GM23338 (cell line): ENCODE results near the gene MAPK8IP3. TPM values are rescaled to one million over a fixed set of nuclear protein-coding genes. Genes with fewer than 3 reads are reported as not detected.

ENCODE experiments used
- ATAC-seq: fragments of 200-7000 bp; cut with Tn5 transposase; 3 replicates; pipeline ENCODE4 v1.9.1; 2020
- DNase-seq: peaks from one replicate; pipeline ENCODE4 v3.0.0-alpha.2; 2015; ENCODE audit warnings: low spot score
- H2AFZ ChIP-seq: fragments of 200-600 bp; sonication (generic); 2 replicates; pipeline ENCODE4 v1.8.0; 2016; ENCODE audit warnings: antibody characterized with exemption, mild to moderate bottlenecking, moderate library complexity
- H3F3A ChIP-seq: fragments of 200-600 bp; sonication (generic); replicated peaks from 2 replicates; pipeline ENCODE4 v1.8.0; 2017; ENCODE audit warnings: antibody characterized with exemption, mixed run types, low read depth
- H3K27ac ChIP-seq: fragments of 200-600 bp; sonication (generic); 2 replicates; pipeline ENCODE4 v1.6.1; 2016; ENCODE audit warnings: low read depth
- H3K27me3 ChIP-seq: fragments of 200-600 bp; sonication (generic); 2 replicates; pipeline ENCODE4 v1.8.0; 2016; ENCODE audit warnings: mild to moderate bottlenecking, mixed run types, moderate library complexity; ENCODE audit not compliant: insufficient read depth
- H3K36me3 ChIP-seq: fragments of 200-600 bp; sonication (generic); 2 replicates; pipeline ENCODE4 v1.8.0; 2016; ENCODE audit warnings: mild to moderate bottlenecking; ENCODE audit not compliant: insufficient read depth
- H3K4me1 ChIP-seq: fragments of 200-600 bp; sonication (generic); 2 replicates; pipeline ENCODE4 v1.8.0; 2016; ENCODE audit warnings: mild to moderate bottlenecking, moderate library complexity; ENCODE audit not compliant: insufficient read depth
- H3K4me2 ChIP-seq: fragments of 200-600 bp; sonication (generic); 2 replicates; pipeline ENCODE4 v1.7.1; 2017; ENCODE audit warnings: mixed run types
- H3K4me3 ChIP-seq: fragments of 200-600 bp; sonication (generic); 2 replicates; pipeline ENCODE4 v1.6.1; 2016; ENCODE audit warnings: mixed run types
- H3K79me2 ChIP-seq: fragments of 200-600 bp; sonication (generic); replicated peaks from 2 replicates; pipeline ENCODE4 v1.8.0; 2017; ENCODE audit warnings: mild to moderate bottlenecking; ENCODE audit not compliant: insufficient read depth
- H3K9me2 ChIP-seq: fragments of 200-600 bp; sonication (generic); 2 replicates; pipeline ENCODE4 v1.8.0; 2017; ENCODE audit not compliant: insufficient read depth
- H4K20me1 ChIP-seq: fragments of 200-600 bp; sonication (generic); replicated peaks from 2 replicates; pipeline ENCODE4 v1.8.0; 2017; ENCODE audit warnings: mild to moderate bottlenecking; ENCODE audit not compliant: insufficient read depth
- H3K27ac Mint-ChIP-seq: 2 replicates; pipeline ENCODE4 v1.8.0; 2020; ENCODE audit warnings: inconsistent platforms, mild to moderate bottlenecking, moderate library complexity, mixed read lengths
- H3K27me3 Mint-ChIP-seq: 3 replicates; pipeline ENCODE4 v1.8.0; 2022; ENCODE audit warnings: low read depth, mild to moderate bottlenecking, moderate library complexity, mixed read lengths, inconsistent platforms; ENCODE audit not compliant: insufficient read depth, poor library complexity
- H3K36me3 Mint-ChIP-seq: 3 replicates; pipeline ENCODE4 v1.8.0; 2021; ENCODE audit warnings: low read depth, mild to moderate bottlenecking, inconsistent platforms, moderate library complexity, mixed read lengths
- H3K4me1 Mint-ChIP-seq: 3 replicates; pipeline ENCODE4 v1.8.0; 2020; ENCODE audit warnings: mild to moderate bottlenecking, inconsistent platforms, mixed read lengths
- H3K4me3 Mint-ChIP-seq: 3 replicates; pipeline ENCODE4 v1.8.0; 2021; ENCODE audit warnings: moderate library complexity, mild to moderate bottlenecking, inconsistent platforms, mixed read lengths
- H3K9me3 Mint-ChIP-seq: 3 replicates; pipeline ENCODE4 v1.8.0; 2020; ENCODE audit warnings: moderate library complexity, mild to moderate bottlenecking, inconsistent platforms, mixed read lengths
- CREB1 ChIP-seq: fragments of 250-450 bp; sonication (Bioruptor Pico); IDR thresholded peaks from 2 replicates; pipeline ENCODE4 v1.5.0; 2020; ENCODE audit warnings: low read depth, mild to moderate bottlenecking, moderate library complexity
- EZH2 ChIP-seq: fragments of 200-600 bp; sonication (generic); IDR thresholded peaks from one replicate; pipeline ENCODE4 v1.8.0; 2017; ENCODE audit warnings: antibody characterized with exemption, mild to moderate bottlenecking, low read depth; ENCODE audit not compliant: unreplicated experiment
- EZH2phosphoT487 ChIP-seq: fragments of 200-600 bp; sonication (generic); IDR thresholded peaks from one replicate; pipeline ENCODE4 v1.8.1; 2018; ENCODE audit warnings: antibody characterized with exemption; ENCODE audit not compliant: unreplicated experiment
- JUNB ChIP-seq: IDR thresholded peaks from one replicate; pipeline ENCODE4 v1.6.1; 2016; ENCODE audit warnings: antibody characterized with exemption; ENCODE audit not compliant: unreplicated experiment
- NANOG ChIP-seq: IDR thresholded peaks from 2 replicates; pipeline ENCODE4 v1.6.1; 2016; ENCODE audit warnings: antibody characterized with exemption, borderline replicate concordance
- POLR2AphosphoS5 ChIP-seq: IDR thresholded peaks from 2 replicates; pipeline ENCODE4 v1.6.1; 2016; ENCODE audit warnings: antibody characterized with exemption, low read depth
- STAT1 ChIP-seq: IDR thresholded peaks from one replicate; pipeline ENCODE4 v1.6.1; 2016; ENCODE audit warnings: antibody characterized with exemption; ENCODE audit not compliant: unreplicated experiment
- ZNF114 ChIP-seq: fragments of 250-450 bp; sonication (Bioruptor Pico); IDR thresholded peaks from 2 replicates; pipeline ENCODE4 v1.5.0; 2020; ENCODE audit warnings: mild to moderate bottlenecking, moderate library complexity
- ZNF331 ChIP-seq: fragments of 250-450 bp; sonication (Bioruptor Pico); IDR thresholded peaks from 2 replicates; pipeline ENCODE4 v1.5.0; 2020; ENCODE audit warnings: low read depth, mild to moderate bottlenecking, moderate library complexity
- polyA plus RNA-seq: library from polyadenylated mRNA; unstranded; fragments of >200 nt; fragmentation: Nextera tagmentation; extraction: Ambion mirVana; gene quantifications from 2 replicates; pipeline ENCODE4 v1.2.1, GENCODE V29; 2016
- total RNA-seq: library from RNA; depleted of rRNA; stranded (reverse); fragments of >200 nt; shearing (Covaris generic); gene quantifications from 2 replicates; pipeline ENCODE4 v1.2.3, GENCODE V29; 2014
- TF ChIP-seq, protein P1 (sequence below): fragments of 250-450 bp; sonication (Bioruptor Pico); IDR thresholded peaks from 2 replicates; pipeline ENCODE4 v1.5.0; 2020; ENCODE audit warnings: mild to moderate bottlenecking, moderate library complexity
- TF ChIP-seq, protein P2 (sequence below): IDR thresholded peaks from one replicate; pipeline ENCODE4 v1.6.1; 2018; ENCODE audit warnings: antibody characterized with exemption; ENCODE audit not compliant: unreplicated experiment
- TF ChIP-seq, protein P3 (sequence below), 2 experiments: fragments of 200-600 bp in 1 of 2; sonication (generic) in 1 of 2; conservative IDR thresholded peaks; 2 replicates each; pipeline versions ENCODE4 v1.5.1 to v1.6.1; 2016 to 2017; ENCODE audit warnings: antibody characterized with exemption in 2 of 2, low read depth in 2 of 2, mild to moderate bottlenecking in 2 of 2, moderate library complexity in 1 of 2
- TF ChIP-seq, protein P4 (sequence below): IDR thresholded peaks from 2 replicates; pipeline ENCODE4 v1.6.1; 2016; ENCODE audit warnings: antibody characterized with exemption

The MAPK8IP3 gene
- total and polyA plus RNA-seq, 2 experiments from 2014 or later: 11.3 to 58.4 TPM

DNA sequence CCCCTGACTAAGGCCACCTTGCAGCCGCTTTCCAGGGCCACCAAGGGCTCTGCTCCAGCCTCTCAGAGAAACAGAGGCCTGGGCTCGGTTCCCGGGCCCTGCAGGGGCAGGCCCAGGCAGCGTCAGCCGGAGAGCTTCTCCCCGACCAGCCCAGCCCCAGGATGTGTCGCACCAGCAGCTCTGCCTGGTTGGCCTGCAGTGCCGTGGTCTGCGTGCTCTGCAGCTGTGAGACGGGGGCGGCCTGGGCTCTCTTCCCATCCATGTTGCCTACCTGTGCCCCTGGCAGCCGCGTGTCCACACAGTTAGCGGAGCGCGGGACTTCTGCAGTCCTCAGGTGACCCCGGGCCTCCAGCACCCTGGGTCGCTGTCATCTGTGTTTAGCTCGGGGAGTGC, 82.7 kb downstream of the MAPK8IP3 start:
- no peak overlapping the region for H3K27ac Mint-ChIP-seq
- no peak for ATAC-seq

More for the DNA sequence above, 82.7 kb downstream of the MAPK8IP3 start:
- Histone ChIP-seq H3K79me2 (peaks cover 29% of the 10 kb centered on the region), H3K27ac (no peak overlapping the region), H3K36me3 (no peaks in the 10 kb centered on the region), H3K4me3 (no peak overlapping the region), H3K9me2 (no peaks in the 10 kb centered on the region), H3F3A (no peaks in the 10 kb centered on the region), H3K4me1 (no peaks in the 10 kb centered on the region), H3K27me3 (no peaks in the 10 kb centered on the region), H4K20me1 (peaks cover 14% of the 10 kb centered on the region), H3K4me2 (no peak overlapping the region), H2AFZ (no peak overlapping the region)
- peaks cover 5% of the 10 kb centered on the region; the same call in 1 of the 3 replicates for H3K36me3 Mint-ChIP-seq
- H3K27me3 Mint-ChIP-seq: peaks cover 6% of the 10 kb centered on the region
- no peaks in the 10 kb centered on the region for H3K4me1 Mint-ChIP-seq
- H3K4me3 Mint-ChIP-seq: no peak overlapping the region
- TF ChIP-seq, protein P1, sequence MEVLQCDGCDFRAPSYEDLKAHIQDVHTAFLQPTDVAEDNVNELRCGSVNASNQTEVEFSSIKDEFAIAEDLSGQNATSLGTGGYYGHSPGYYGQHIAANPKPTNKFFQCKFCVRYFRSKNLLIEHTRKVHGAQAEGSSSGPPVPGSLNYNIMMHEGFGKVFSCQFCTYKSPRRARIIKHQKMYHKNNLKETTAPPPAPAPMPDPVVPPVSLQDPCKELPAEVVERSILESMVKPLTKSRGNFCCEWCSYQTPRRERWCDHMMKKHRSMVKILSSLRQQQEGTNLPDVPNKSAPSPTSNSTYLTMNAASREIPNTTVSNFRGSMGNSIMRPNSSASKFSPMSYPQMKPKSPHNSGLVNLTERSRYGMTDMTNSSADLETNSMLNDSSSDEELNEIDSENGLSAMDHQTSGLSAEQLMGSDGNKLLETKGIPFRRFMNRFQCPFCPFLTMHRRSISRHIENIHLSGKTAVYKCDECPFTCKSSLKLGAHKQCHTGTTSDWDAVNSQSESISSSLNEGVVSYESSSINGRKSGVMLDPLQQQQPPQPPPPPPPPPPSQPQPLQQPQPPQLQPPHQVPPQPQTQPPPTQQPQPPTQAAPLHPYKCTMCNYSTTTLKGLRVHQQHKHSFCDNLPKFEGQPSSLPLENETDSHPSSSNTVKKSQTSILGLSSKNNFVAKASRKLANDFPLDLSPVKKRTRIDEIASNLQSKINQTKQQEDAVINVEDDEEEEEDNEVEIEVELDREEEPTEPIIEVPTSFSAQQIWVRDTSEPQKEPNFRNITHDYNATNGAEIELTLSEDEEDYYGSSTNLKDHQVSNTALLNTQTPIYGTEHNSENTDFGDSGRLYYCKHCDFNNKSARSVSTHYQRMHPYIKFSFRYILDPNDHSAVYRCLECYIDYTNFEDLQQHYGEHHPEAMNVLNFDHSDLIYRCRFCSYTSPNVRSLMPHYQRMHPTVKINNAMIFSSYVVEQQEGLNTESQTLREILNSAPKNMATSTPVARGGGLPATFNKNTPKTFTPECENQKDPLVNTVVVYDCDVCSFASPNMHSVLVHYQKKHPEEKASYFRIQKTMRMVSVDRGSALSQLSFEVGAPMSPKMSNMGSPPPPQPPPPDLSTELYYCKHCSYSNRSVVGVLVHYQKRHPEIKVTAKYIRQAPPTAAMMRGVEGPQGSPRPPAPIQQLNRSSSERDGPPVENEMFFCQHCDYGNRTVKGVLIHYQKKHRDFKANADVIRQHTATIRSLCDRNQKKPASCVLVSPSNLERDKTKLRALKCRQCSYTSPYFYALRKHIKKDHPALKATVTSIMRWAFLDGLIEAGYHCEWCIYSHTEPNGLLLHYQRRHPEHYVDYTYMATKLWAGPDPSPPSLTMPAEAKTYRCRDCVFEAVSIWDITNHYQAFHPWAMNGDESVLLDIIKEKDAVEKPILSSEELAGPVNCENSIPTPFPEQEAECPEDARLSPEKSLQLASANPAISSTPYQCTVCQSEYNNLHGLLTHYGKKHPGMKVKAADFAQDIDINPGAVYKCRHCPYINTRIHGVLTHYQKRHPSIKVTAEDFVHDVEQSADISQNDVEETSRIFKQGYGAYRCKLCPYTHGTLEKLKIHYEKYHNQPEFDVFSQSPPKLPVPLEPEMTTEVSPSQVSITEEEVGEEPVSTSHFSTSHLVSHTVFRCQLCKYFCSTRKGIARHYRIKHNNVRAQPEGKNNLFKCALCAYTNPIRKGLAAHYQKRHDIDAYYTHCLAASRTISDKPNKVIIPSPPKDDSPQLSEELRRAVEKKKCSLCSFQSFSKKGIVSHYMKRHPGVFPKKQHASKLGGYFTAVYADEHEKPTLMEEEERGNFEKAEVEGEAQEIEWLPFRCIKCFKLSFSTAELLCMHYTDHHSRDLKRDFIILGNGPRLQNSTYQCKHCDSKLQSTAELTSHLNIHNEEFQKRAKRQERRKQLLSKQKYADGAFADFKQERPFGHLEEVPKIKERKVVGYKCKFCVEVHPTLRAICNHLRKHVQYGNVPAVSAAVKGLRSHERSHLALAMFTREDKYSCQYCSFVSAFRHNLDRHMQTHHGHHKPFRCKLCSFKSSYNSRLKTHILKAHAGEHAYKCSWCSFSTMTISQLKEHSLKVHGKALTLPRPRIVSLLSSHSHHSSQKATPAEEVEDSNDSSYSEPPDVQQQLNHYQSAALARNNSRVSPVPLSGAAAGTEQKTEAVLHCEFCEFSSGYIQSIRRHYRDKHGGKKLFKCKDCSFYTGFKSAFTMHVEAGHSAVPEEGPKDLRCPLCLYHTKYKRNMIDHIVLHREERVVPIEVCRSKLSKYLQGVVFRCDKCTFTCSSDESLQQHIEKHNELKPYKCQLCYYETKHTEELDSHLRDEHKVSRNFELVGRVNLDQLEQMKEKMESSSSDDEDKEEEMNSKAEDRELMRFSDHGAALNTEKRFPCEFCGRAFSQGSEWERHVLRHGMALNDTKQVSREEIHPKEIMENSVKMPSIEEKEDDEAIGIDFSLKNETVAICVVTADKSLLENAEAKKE (CRISPR knock-in tag): no peak
- TF ChIP-seq, protein P2, sequence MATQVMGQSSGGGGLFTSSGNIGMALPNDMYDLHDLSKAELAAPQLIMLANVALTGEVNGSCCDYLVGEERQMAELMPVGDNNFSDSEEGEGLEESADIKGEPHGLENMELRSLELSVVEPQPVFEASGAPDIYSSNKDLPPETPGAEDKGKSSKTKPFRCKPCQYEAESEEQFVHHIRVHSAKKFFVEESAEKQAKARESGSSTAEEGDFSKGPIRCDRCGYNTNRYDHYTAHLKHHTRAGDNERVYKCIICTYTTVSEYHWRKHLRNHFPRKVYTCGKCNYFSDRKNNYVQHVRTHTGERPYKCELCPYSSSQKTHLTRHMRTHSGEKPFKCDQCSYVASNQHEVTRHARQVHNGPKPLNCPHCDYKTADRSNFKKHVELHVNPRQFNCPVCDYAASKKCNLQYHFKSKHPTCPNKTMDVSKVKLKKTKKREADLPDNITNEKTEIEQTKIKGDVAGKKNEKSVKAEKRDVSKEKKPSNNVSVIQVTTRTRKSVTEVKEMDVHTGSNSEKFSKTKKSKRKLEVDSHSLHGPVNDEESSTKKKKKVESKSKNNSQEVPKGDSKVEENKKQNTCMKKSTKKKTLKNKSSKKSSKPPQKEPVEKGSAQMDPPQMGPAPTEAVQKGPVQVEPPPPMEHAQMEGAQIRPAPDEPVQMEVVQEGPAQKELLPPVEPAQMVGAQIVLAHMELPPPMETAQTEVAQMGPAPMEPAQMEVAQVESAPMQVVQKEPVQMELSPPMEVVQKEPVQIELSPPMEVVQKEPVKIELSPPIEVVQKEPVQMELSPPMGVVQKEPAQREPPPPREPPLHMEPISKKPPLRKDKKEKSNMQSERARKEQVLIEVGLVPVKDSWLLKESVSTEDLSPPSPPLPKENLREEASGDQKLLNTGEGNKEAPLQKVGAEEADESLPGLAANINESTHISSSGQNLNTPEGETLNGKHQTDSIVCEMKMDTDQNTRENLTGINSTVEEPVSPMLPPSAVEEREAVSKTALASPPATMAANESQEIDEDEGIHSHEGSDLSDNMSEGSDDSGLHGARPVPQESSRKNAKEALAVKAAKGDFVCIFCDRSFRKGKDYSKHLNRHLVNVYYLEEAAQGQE: no peak
- no peak for TF ChIP-seq ZNF114
- no peak for TF ChIP-seq CREB1 (CRISPR knock-in tag)
- TF ChIP-seq EZH2: no peak
- TF ChIP-seq JUNB: no peak
- TF ChIP-seq, protein P3, sequence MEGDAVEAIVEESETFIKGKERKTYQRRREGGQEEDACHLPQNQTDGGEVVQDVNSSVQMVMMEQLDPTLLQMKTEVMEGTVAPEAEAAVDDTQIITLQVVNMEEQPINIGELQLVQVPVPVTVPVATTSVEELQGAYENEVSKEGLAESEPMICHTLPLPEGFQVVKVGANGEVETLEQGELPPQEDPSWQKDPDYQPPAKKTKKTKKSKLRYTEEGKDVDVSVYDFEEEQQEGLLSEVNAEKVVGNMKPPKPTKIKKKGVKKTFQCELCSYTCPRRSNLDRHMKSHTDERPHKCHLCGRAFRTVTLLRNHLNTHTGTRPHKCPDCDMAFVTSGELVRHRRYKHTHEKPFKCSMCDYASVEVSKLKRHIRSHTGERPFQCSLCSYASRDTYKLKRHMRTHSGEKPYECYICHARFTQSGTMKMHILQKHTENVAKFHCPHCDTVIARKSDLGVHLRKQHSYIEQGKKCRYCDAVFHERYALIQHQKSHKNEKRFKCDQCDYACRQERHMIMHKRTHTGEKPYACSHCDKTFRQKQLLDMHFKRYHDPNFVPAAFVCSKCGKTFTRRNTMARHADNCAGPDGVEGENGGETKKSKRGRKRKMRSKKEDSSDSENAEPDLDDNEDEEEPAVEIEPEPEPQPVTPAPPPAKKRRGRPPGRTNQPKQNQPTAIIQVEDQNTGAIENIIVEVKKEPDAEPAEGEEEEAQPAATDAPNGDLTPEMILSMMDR (conservative IDR thresholded peaks at IDR 0.05; ENCODE audit: low read depth in 2 of 2): no peak
- TF ChIP-seq ZNF331: no peak
- no peak for TF ChIP-seq STAT1
- no peak for TF ChIP-seq EZH2phosphoT487
- TF ChIP-seq NANOG: no peak
- TF ChIP-seq, protein P4, sequence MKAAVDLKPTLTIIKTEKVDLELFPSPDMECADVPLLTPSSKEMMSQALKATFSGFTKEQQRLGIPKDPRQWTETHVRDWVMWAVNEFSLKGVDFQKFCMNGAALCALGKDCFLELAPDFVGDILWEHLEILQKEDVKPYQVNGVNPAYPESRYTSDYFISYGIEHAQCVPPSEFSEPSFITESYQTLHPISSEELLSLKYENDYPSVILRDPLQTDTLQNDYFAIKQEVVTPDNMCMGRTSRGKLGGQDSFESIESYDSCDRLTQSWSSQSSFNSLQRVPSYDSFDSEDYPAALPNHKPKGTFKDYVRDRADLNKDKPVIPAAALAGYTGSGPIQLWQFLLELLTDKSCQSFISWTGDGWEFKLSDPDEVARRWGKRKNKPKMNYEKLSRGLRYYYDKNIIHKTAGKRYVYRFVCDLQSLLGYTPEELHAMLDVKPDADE: no peak
- no peak for TF ChIP-seq POLR2AphosphoS5
- H3K9me3 Mint-ChIP-seq: peaks cover 2% of the 10 kb centered on the region; the same call in 1 of the 3 replicates
- DNase-seq: no peak
